HepG2 (cell line): ENCODE data around the gene METTL23.

Experiments
- EZH2 ChIP-seq: conservative IDR thresholded peaks from 2 replicates; pipeline ENCODE4 v1.6.1; 2012; ENCODE audit warnings: mild to moderate bottlenecking, low read depth, low read length, moderate library complexity
- MAZ ChIP-seq, 2 experiments: sonication (generic) in 1 of 2; formaldehyde crosslinking in 1 of 2; IDR thresholded peaks; 2 replicates each; pipeline versions ENCODE4 v1.5.0 to v1.6.1; 2012 to 2020; ENCODE audit warnings: low read depth in 2 of 2, mild to moderate bottlenecking in 2 of 2, borderline replicate concordance in 1 of 2, improper control_type of control experiment in 1 of 2, low read length in 1 of 2, missing genetic modification reagents in 1 of 2, moderate library complexity in 1 of 2
- ZNF749 ChIP-seq: sonication (generic); formaldehyde crosslinking; IDR thresholded peaks from 2 replicates; pipeline ENCODE4 v1.8.0; 2022; ENCODE audit warnings: mild to moderate bottlenecking, missing genetic modification reagents, moderate library complexity, borderline replicate concordance
- TF ChIP-seq, protein P1 (sequence below): sonication (generic); formaldehyde crosslinking; IDR thresholded peaks from 2 replicates; pipeline ENCODE4 v1.8.1; 2023; ENCODE audit warnings: missing genetic modification reagents, mild to moderate bottlenecking, borderline replicate concordance
- TF ChIP-seq, protein P2 (sequence below): fragments of 450-650 bp; IDR thresholded peaks from 2 replicates; pipeline ENCODE4 v1.6.1; 2017; ENCODE audit warnings: mild to moderate bottlenecking

DNA sequence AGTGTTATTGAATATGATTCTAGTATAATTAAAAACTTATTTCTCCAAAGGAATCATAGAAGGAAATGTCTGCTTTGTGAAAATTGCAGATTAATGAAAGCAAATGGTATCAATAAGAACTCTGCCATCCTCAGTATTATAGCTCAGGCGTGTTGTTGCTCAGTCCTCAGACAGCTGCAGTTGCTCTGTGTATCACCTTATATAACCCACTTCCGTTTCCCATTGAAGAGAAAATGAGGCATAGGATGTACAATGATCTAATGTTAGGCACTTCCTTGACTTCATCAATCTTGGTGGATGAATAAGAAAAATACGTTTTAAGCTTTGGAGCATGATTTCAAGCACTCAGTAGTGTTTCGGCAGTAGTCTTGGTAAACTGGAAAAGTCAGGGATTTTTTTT, 25.4 kb downstream of the METTL23 start:
- TF ChIP-seq, protein P1, sequence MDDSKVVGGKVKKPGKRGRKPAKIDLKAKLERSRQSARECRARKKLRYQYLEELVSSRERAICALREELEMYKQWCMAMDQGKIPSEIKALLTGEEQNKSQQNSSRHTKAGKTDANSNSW = no peak
- TF ChIP-seq, protein P2, sequence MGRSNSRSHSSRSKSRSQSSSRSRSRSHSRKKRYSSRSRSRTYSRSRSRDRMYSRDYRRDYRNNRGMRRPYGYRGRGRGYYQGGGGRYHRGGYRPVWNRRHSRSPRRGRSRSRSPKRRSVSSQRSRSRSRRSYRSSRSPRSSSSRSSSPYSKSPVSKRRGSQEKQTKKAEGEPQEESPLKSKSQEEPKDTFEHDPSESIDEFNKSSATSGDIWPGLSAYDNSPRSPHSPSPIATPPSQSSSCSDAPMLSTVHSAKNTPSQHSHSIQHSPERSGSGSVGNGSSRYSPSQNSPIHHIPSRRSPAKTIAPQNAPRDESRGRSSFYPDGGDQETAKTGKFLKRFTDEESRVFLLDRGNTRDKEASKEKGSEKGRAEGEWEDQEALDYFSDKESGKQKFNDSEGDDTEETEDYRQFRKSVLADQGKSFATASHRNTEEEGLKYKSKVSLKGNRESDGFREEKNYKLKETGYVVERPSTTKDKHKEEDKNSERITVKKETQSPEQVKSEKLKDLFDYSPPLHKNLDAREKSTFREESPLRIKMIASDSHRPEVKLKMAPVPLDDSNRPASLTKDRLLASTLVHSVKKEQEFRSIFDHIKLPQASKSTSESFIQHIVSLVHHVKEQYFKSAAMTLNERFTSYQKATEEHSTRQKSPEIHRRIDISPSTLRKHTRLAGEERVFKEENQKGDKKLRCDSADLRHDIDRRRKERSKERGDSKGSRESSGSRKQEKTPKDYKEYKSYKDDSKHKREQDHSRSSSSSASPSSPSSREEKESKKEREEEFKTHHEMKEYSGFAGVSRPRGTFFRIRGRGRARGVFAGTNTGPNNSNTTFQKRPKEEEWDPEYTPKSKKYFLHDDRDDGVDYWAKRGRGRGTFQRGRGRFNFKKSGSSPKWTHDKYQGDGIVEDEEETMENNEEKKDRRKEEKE = no peak
- no peak for TF ChIP-seq MAZ (IDR thresholded peaks at IDR 0.05; ENCODE audit: borderline replicate concordance, low read depth, low read length)
- no peak for TF ChIP-seq MAZ (CRISPR knock-in tag; IDR thresholded peaks at IDR 0.05; ENCODE audit: low read depth)
- TF ChIP-seq EZH2 = no peak
- TF ChIP-seq ZNF749 (CRISPR knock-in tag) = no peak
